DND-41 (cell line): ENCODE data around the gene ANKRD23.

Experiments
- ATAC-seq: fragments of 200-7000 bp; cut with Tn5 transposase; 3 replicates; pipeline ENCODE4 v1.9.1; 2021; ENCODE audit warnings: low read depth; ENCODE audit not compliant: insufficient read depth
- DNase-seq: peaks from one replicate; pipeline ENCODE4 v3.0.0-alpha.2; 2020
- H2AFZ ChIP-seq: 2 replicates; pipeline ENCODE4 v1.6.0; 2012; ENCODE audit warnings: low read depth, low read length
- H3K27ac ChIP-seq: 2 replicates; pipeline ENCODE4 v1.5.1; 2012; ENCODE audit warnings: low read length, inconsistent platforms
- H3K27me3 ChIP-seq: fragments of 200-600 bp; sonication (generic); 2 replicates; pipeline ENCODE4 v1.6.0; 2012; ENCODE audit warnings: low read length, mild to moderate bottlenecking, inconsistent platforms; ENCODE audit not compliant: insufficient read depth, poor library complexity
- H3K36me3 ChIP-seq: 2 replicates; pipeline ENCODE4 v1.5.1; 2012; ENCODE audit warnings: low read length, inconsistent platforms; ENCODE audit not compliant: insufficient read depth
- H3K4me1 ChIP-seq: 2 replicates; pipeline ENCODE4 v1.5.1; 2012; ENCODE audit warnings: mild to moderate bottlenecking, low read length; ENCODE audit not compliant: insufficient read depth
- H3K4me2 ChIP-seq: 2 replicates; pipeline ENCODE4 v1.6.0; 2012; ENCODE audit warnings: mild to moderate bottlenecking, moderate library complexity, low read length, inconsistent platforms; ENCODE audit not compliant: insufficient read depth
- H3K4me3 ChIP-seq, 2 experiments: fragments of 200-600 bp in 1 of 2; shearing (Covaris generic) in 1 of 2; 2 replicates each; pipeline ENCODE4 v1.5.1; 2012 to 2016; ENCODE audit warnings: inconsistent platforms in 2 of 2, low read length in 2 of 2, mild to moderate bottlenecking in 2 of 2, low read depth in 1 of 2, moderate library complexity in 1 of 2
- H3K79me2 ChIP-seq: 2 replicates; pipeline ENCODE4 v1.6.0; 2012; ENCODE audit warnings: low read length, inconsistent platforms; ENCODE audit not compliant: insufficient read depth
- H3K9ac ChIP-seq: 2 replicates; pipeline ENCODE4 v1.6.0; 2012; ENCODE audit warnings: low read depth, mild to moderate bottlenecking, inconsistent platforms, low read length, moderate library complexity
- H3K9me3 ChIP-seq: 2 replicates; pipeline ENCODE4 v1.5.1; 2012; ENCODE audit warnings: low read length, moderate library complexity, mild to moderate bottlenecking, inconsistent platforms; ENCODE audit not compliant: insufficient read depth, severe bottlenecking
- H4K20me1 ChIP-seq: 2 replicates; pipeline ENCODE4 v1.6.0; 2012; ENCODE audit warnings: low read length; ENCODE audit not compliant: insufficient read depth
- CTCF ChIP-seq: IDR thresholded peaks from 2 replicates; pipeline ENCODE4 v1.5.1; 2012; ENCODE audit warnings: borderline replicate concordance, low read length, moderate library complexity, mild to moderate bottlenecking; ENCODE audit not compliant: poor library complexity, severe bottlenecking; ENCODE audit errors: extremely low read depth
- EZH2 ChIP-seq: IDR thresholded peaks from 3 replicates; pipeline ENCODE4 v1.6.1; 2012; ENCODE audit warnings: borderline replicate concordance, low read depth, mild to moderate bottlenecking, moderate library complexity, low read length, inconsistent platforms; ENCODE audit not compliant: severe bottlenecking

Gene ANKRD23

GRCh38 chr2:96877631-96878092 is 33.8 kb upstream of the ANKRD23 start:
- no peaks in the 10 kb centered on the region for H3K9me3 ChIP-seq
- TF ChIP-seq CTCF = no peak
- TF ChIP-seq EZH2 = no peak
- H3K4me1 ChIP-seq = no peaks in the 10 kb centered on the region
- no peak overlapping the region for H3K9ac ChIP-seq
- H4K20me1 ChIP-seq = no peaks in the 10 kb centered on the region
- no peak overlapping the region for H2AFZ ChIP-seq
- no peak overlapping the region for H3K27ac ChIP-seq
- H3K4me2 ChIP-seq = no peak overlapping the region
- no peaks in the 10 kb centered on the region for H3K79me2 ChIP-seq
- no peaks in the 10 kb centered on the region for H3K36me3 ChIP-seq
- DNase-seq (no peak), ATAC-seq (no peak)
- H3K27me3 ChIP-seq = peaks cover 14% of the 10 kb centered on the region
- no peak overlapping the region for H3K4me3 ChIP-seq

- Histone ChIP-seq H3K79me2 (no peaks in the 10 kb centered on the region), H3K4me1 (no peaks in the 10 kb centered on the region), H2AFZ (no peak overlapping the region), H3K9me3 (no peaks in the 10 kb centered on the region), H4K20me1 (no peaks in the 10 kb centered on the region), H3K4me2 (no peak overlapping the region), H3K27ac (no peak overlapping the region), H3K36me3 (no peaks in the 10 kb centered on the region), H3K27me3 (peaks cover 9% of the 10 kb centered on the region), H3K4me3 (no peak overlapping the region), H3K9ac (no peak overlapping the region)
- no peak for DNase-seq
- no peak for ATAC-seq
- TF ChIP-seq EZH2 (no peak), CTCF (no peak)
Observed at GRCh38 chr2:96877042-96877451, 33.2 kb upstream of the ANKRD23 start.

- no peak for DNase-seq
- ATAC-seq = no peak
- Histone ChIP-seq H3K4me2 (no peak overlapping the region), H3K36me3 (no peaks in the 10 kb centered on the region), H3K27ac (no peak overlapping the region), H3K9me3 (no peaks in the 10 kb centered on the region), H3K4me1 (no peaks in the 10 kb centered on the region), H3K4me3 (no peak overlapping the region), H4K20me1 (no peaks in the 10 kb centered on the region), H3K9ac (no peak overlapping the region), H2AFZ (no peak overlapping the region), H3K27me3 (peaks cover 4% of the 10 kb centered on the region), H3K79me2 (no peaks in the 10 kb centered on the region)
- TF ChIP-seq EZH2 = no peak
- no peak for TF ChIP-seq CTCF
Observed at GRCh38 chr2:96876269-96877041, 32.6 kb upstream of the ANKRD23 start.
